Keratinocyte (primary cell): ENCODE measurements around the gene TP53I13. TPM values are rescaled to one million over a fixed set of nuclear protein-coding genes. Genes with fewer than 3 reads are reported as not detected.

Source experiments
- DNase-seq: peaks from one replicate; pipeline ENCODE4 v3.0.0-alpha.2; 2011; ENCODE audit warnings: low read depth, missing footprints, low spot score
- FAIRE-seq: peaks from 2 replicates; lab custom pipeline; 2011; peaks lifted over from hg19 to GRCh38; lab: Jason Lieb, UNC
- H2AFZ ChIP-seq: 2 replicates; pipeline ENCODE4 v1.6.0; 2012; ENCODE audit warnings: low read length, control low read depth, inconsistent platforms; ENCODE audit not compliant: control insufficient read depth
- H3K27ac ChIP-seq: 2 replicates; pipeline ENCODE4 v1.5.1; 2011; ENCODE audit warnings: low read length; ENCODE audit not compliant: control insufficient read depth, insufficient read depth
- H3K27me3 ChIP-seq: 3 replicates; pipeline ENCODE4 v1.6.0; 2011; ENCODE audit warnings: low read length; ENCODE audit not compliant: control insufficient read depth, insufficient read depth; ENCODE audit errors: extremely low read depth
- H3K36me3 ChIP-seq, 2 experiments: 2 replicates in 1 of 2; 3 replicates in 1 of 2; pipeline ENCODE4 v1.5.1; 2011; ENCODE audit warnings: low read length in 2 of 2, mild to moderate bottlenecking in 1 of 2; ENCODE audit not compliant: control insufficient read depth in 2 of 2, insufficient read depth in 2 of 2; ENCODE audit errors: extremely low read depth in 1 of 2
- H3K4me1 ChIP-seq: 3 replicates; pipeline ENCODE4 v1.5.1; 2011; ENCODE audit warnings: low read length; ENCODE audit not compliant: control insufficient read depth, insufficient read depth; ENCODE audit errors: extremely low read depth
- H3K4me2 ChIP-seq: 3 replicates; pipeline ENCODE4 v1.6.0; 2011; ENCODE audit warnings: low read depth, low read length; ENCODE audit not compliant: control insufficient read depth, insufficient read depth; ENCODE audit errors: extremely low read depth
- H3K4me3 ChIP-seq, 3 experiments: fragments of 200-600 bp in 1 of 3; sonication (generic) in 1 of 3; 2 replicates in 2 of 3; 3 replicates in 1 of 3; pipeline ENCODE4 v1.5.1; 2011 to 2016; ENCODE audit warnings: low read length in 3 of 3, mild to moderate bottlenecking in 3 of 3, control low read depth in 2 of 3, inconsistent platforms in 1 of 3, low read depth in 1 of 3, mixed read lengths in 1 of 3, mixed run types in 1 of 3, moderate library complexity in 1 of 3; ENCODE audit not compliant: control insufficient read depth in 2 of 3, insufficient read depth in 2 of 3; ENCODE audit errors: extremely low read depth in 1 of 3
- H3K79me2 ChIP-seq: 2 replicates; pipeline ENCODE4 v1.6.0; 2012; ENCODE audit warnings: low read length; ENCODE audit not compliant: control insufficient read depth, insufficient read depth
- H3K9ac ChIP-seq: 3 replicates; pipeline ENCODE4 v1.6.0; 2011; ENCODE audit warnings: low read length; ENCODE audit not compliant: control insufficient read depth, insufficient read depth; ENCODE audit errors: extremely low read depth
- H3K9me1 ChIP-seq: 3 replicates; pipeline ENCODE4 v1.6.0; 2011; ENCODE audit warnings: low read length; ENCODE audit not compliant: control insufficient read depth, insufficient read depth; ENCODE audit errors: extremely low read depth
- H3K9me3 ChIP-seq: 2 replicates; pipeline ENCODE4 v1.5.1; 2012; ENCODE audit warnings: low read depth, low read length; ENCODE audit not compliant: control insufficient read depth
- H4K20me1 ChIP-seq: 3 replicates; pipeline ENCODE4 v1.6.0; 2011; ENCODE audit warnings: low read length; ENCODE audit not compliant: control insufficient read depth, insufficient read depth; ENCODE audit errors: extremely low read depth
- EZH2 ChIP-seq: IDR thresholded peaks from one replicate; pipeline ENCODE4 v1.6.1; 2012; ENCODE audit warnings: inconsistent platforms, mild to moderate bottlenecking, low read length, moderate library complexity
- dilution Hi-C: fragments of 300-500 bp; cut with MboI; formaldehyde crosslinking; loops from one replicate; pipeline ENCODE4 v1.7.0; 2020; ENCODE audit warnings: low sequenced_read_pairs; ENCODE audit not compliant: extremely low pct_ligation_motif_present
- polyA plus RNA-seq, 5 experiments: library from polyadenylated mRNA; depleted of rRNA in 3 of 5; stranded (reverse) in 3 of 5; stranded (forward) in 1 of 5; unstranded in 1 of 5; fragments of >200 nt; gene quantifications; 1 replicate in 1 of 5; 2 replicates in 3 of 5; 3 replicates in 1 of 5; pipeline versions ENCODE4 v1.2.1 to v1.2.3, GENCODE V29; 2011 to 2012; ENCODE audit warnings: missing spikeins in 2 of 5, low read depth in 1 of 5, low replicate concordance in 1 of 5
- TF ChIP-seq, protein P1 (sequence below), 3 experiments: IDR thresholded peaks in 1 of 3; conservative IDR thresholded peaks in 1 of 3; optimal IDR thresholded peaks in 1 of 3; 2 replicates in 2 of 3; 3 replicates in 1 of 3; pipeline versions ENCODE3 to v1.5.1; 2011; ENCODE audit warnings: low read length in 3 of 3, mild to moderate bottlenecking in 3 of 3, moderate library complexity in 2 of 3, control low read depth in 1 of 3, inconsistent platforms in 1 of 3; ENCODE audit not compliant: insufficient read depth in 2 of 3; ENCODE audit errors: extremely low read depth in 1 of 3

The TP53I13 gene
- polyA plus RNA-seq, 1 donor (not counting 4 experiments of a cell fraction or from before 2014, with no cell fraction given): 11.9 TPM

DNA sequence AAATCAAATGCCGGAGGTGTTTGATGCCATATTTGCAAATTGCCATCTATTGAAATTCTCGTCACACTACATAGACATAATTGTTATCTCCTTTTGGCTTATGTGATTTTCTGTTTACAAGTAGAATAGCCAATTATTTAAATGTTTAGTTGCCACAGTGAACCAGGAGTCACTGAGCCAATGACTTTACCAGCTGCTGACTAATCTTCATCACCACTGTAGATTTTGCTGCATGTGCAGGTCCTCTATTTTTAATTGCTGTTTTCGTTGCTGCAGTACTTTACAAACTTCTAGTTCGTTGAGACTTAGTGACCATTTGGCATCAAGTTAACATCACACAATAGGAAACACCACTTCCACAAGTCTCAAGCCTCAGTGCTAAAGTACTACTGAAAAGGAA is 24.4 kb upstream of the TP53I13 start:
- no peak for TF ChIP-seq EZH2
- TF ChIP-seq, protein P1, sequence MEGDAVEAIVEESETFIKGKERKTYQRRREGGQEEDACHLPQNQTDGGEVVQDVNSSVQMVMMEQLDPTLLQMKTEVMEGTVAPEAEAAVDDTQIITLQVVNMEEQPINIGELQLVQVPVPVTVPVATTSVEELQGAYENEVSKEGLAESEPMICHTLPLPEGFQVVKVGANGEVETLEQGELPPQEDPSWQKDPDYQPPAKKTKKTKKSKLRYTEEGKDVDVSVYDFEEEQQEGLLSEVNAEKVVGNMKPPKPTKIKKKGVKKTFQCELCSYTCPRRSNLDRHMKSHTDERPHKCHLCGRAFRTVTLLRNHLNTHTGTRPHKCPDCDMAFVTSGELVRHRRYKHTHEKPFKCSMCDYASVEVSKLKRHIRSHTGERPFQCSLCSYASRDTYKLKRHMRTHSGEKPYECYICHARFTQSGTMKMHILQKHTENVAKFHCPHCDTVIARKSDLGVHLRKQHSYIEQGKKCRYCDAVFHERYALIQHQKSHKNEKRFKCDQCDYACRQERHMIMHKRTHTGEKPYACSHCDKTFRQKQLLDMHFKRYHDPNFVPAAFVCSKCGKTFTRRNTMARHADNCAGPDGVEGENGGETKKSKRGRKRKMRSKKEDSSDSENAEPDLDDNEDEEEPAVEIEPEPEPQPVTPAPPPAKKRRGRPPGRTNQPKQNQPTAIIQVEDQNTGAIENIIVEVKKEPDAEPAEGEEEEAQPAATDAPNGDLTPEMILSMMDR (optimal IDR thresholded peaks at IDR 0.05 in 1 of 3, IDR thresholded peaks at IDR 0.05 in 1 of 3, conservative IDR thresholded peaks at IDR 0.05 in 1 of 3; ENCODE audit: extremely low read depth in 1 of 3, insufficient read depth in 2 of 3, low read length in 3 of 3): no peak
- no peak overlapping the region for H3K4me2 ChIP-seq
- H2AFZ ChIP-seq: no peak overlapping the region
- H3K9ac ChIP-seq: no peak overlapping the region
- no peak for FAIRE-seq
- H3K36me3 ChIP-seq: peaks cover 7 to 18% of the 10 kb centered on the region in 2 experiments
- H3K79me2 ChIP-seq: no peaks in the 10 kb centered on the region
- dilution Hi-C loops: no loop called here
- no peaks in the 10 kb centered on the region for H3K27me3 ChIP-seq
- no peaks in the 10 kb centered on the region for H4K20me1 ChIP-seq
- H3K9me1 ChIP-seq: no peaks in the 10 kb centered on the region
- DNase-seq: no peak
- no peak overlapping the region for H3K4me3 ChIP-seq
- H3K9me3 ChIP-seq: no peaks in the 10 kb centered on the region
- no peak overlapping the region for H3K27ac ChIP-seq
- no peaks in the 10 kb centered on the region for H3K4me1 ChIP-seq

DNA sequence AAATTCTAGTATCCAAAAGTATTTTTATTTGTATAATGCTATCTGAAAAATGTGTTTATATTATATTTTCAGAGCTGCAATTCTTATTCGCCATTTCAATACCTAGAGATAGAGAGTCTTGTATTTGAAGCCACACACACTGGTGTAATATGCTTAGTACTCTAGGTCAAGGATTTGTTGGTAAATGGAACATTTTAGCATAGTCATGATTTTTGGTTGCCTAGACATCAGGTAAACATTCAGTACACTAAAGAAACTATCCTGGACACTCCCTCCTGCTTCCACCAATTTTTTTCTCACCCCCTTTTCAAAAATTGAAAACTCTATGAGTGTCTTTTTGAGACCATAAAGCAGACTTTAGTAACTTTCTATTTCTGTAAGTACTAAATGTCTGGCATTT is 22.4 kb upstream of the TP53I13 start:
- no peaks in the 10 kb centered on the region for H3K9me3 ChIP-seq
- no peak overlapping the region for H3K27ac ChIP-seq
- H3K4me2 ChIP-seq: no peak overlapping the region
- H3K27me3 ChIP-seq: no peaks in the 10 kb centered on the region
- H3K36me3 ChIP-seq: peaks cover 6 to 18% of the 10 kb centered on the region in 2 experiments
- TF ChIP-seq, protein P1 (optimal IDR thresholded peaks at IDR 0.05 in 1 of 3, IDR thresholded peaks at IDR 0.05 in 1 of 3, conservative IDR thresholded peaks at IDR 0.05 in 1 of 3; ENCODE audit: extremely low read depth in 1 of 3, insufficient read depth in 2 of 3, low read length in 3 of 3): no peak
- TF ChIP-seq EZH2: no peak
- no peak overlapping the region for H3K9ac ChIP-seq
- no peaks in the 10 kb centered on the region for H3K9me1 ChIP-seq
- DNase-seq (no peak), FAIRE-seq (no peak)
- H3K79me2 ChIP-seq: no peaks in the 10 kb centered on the region
- no peak overlapping the region for H3K4me3 ChIP-seq
- H2AFZ ChIP-seq: no peak overlapping the region
- no peaks in the 10 kb centered on the region for H4K20me1 ChIP-seq
- no peaks in the 10 kb centered on the region for H3K4me1 ChIP-seq
- dilution Hi-C loops: no loop called here
